GM21390 (cell line): Measurements from ENCODE around the gene SHBG.
A peak's percentile ranks its signal among the peaks of the same experiment; 100 is the strongest.
"Not testable (repeated sequence)": the region's sequence is repeated elsewhere in the genome, so short reads cannot be mapped to it uniquely, and the experiment has no call there.

Experiments
- ATAC-seq: cut with Tn5 transposase; IDR thresholded peaks from one replicate; pipeline ENCODE4 v1.9.1; 2021; ENCODE audit not compliant: unreplicated experiment

The SHBG gene

GRCh38 chr17:7611635-7612293 lies 18.2 kb upstream of the SHBG start:
- ATAC-seq = no peak

GRCh38 chr17:7612294-7612640 lies 17.7 kb upstream of the SHBG start:
- ATAC-seq = no peak

DNA sequence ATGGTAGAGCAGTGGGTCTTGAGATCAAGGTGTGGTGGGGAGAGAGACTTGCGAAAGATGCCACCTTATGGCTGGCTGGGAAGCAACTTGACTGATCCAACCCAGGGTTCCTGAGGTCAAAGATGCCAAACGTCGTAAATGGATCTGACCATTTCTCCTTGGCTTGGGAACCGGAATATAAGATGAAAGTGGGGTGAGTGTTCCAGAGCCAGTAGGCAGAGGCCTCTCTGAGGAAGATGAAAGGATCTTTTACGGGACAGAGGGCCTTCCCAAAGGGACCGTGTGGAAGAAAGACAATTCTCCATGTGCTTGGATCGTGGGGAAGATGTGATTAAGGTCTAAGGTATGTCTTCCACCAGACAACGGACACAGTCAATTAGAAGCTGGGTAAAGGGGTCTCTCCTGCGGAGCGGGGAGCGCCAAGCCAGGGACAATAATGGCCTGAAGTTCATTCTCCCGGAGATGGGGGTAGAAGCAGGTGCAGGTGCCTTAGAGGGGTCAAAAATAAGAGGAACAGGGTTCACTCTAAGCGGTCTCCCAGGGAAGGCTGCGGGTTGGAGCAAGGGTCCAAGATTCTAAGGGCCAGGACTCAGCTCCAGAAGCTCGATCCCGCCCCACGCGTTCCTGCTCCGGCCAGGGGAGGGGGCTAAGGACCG lies 16.0 kb upstream of the SHBG start:
- no peak for ATAC-seq

GRCh38 chr17:7614425-7615264 lies 15.3 kb upstream of the SHBG start, which contains the start of gene FXR2:
TSS of gene FXR2 (minus strand) at chr17:7614897. CDS start at chr17:7614532, 365 bp downstream.
- ATAC-seq = peak; percentile 85

GRCh38 chr17:7615265-7615747 lies 14.6 kb upstream of the SHBG start:
- no peak for ATAC-seq

- no peak for ATAC-seq
Observed at GRCh38 chr17:7618608-7619007, 11.3 kb upstream of the SHBG start.

DNA sequence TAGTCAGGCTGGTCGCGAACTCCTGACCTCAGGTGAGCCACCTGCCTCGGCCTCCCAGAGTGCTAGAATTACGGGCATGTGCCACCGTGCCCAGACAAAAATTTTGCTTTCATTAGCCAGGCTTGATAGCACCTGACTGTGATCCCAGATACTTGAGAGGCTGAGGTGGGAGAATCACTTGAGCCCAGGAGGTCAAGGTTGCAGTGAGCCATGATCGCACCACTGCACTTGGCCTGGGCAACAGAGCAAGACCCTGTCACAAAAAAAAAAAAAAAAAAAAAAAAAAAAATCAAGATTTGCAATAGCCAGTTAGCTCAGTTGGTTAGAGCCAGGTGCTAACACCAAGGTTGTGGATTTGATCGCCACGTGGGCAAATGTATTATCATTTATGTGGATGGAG lies 9.1 kb upstream of the SHBG start:
- ATAC-seq = no peak

DNA sequence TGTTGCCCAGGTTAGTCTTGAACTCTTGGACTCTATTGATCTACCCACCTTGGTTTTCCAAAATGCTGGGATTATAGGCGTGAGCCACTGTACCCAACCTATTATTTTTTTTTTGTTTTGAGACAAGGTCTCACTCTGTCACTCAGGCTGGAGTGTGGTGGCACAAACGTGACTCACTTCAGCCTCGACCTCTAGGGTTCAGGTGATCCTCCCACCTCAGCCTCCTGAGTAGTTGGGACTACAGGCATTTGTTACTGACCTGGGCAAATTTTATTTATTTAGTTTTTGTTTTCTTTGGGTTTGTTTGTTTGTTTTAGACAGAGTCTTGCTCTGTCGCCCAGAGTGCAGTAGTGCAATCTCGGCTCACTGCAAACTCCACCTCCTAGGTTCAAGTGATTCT lies 6.3 kb upstream of the SHBG start:
- no peak for ATAC-seq

DNA sequence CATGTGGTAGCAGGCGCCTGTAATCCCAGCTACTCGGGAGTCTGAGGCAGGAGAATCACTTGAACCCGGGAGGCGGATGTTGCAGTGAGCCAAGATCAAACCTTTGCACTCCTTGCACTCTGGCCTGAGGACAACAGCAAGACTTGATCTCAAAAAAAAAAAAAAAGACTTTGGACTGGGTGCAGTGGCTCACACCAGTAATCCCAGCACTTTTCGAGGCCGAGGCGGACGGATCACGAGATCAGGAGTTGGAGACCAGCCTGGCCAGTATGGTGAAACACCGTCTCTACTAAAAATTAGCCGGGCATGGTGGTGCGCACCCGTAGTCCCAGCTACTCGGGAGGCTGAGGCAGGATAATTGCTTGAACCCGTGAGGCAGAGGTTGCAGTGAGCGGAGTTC lies 4.2 kb upstream of the SHBG start:
- ATAC-seq = not testable (repeated sequence)

DNA sequence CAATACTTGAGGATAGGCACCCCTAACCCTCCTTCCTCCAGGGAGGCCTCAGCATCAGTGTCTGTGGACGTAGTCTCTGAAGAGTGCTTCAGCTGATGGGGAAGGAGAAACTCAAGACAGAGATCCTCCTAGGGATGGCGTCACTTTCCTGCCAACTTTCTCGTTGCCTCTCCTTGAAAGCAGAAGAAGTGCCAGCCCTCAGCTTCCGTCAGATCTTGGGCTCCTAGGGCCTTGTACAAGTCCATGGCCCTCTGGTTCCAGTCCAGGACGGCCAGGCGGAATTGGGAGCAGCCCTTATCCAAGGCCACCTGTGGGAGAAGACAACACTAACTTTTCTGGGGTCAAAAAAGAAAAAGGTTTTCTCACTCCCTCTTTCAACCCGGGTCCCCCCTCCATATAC lies 3.6 kb upstream of the SHBG start:
- ATAC-seq = no peak

GRCh38 chr17:7626956-7627249 lies 3.0 kb upstream of the SHBG start:
- ATAC-seq = no peak

- peak; percentile 65 for ATAC-seq
Observed at GRCh38 chr17:7627250-7628121, 2.4 kb upstream of the SHBG start, which contains the start of gene SAT2. TSS of gene SAT2 (minus strand) at chr17:7627821. CDS start at chr17:7627635, 186 bp downstream.

DNA sequence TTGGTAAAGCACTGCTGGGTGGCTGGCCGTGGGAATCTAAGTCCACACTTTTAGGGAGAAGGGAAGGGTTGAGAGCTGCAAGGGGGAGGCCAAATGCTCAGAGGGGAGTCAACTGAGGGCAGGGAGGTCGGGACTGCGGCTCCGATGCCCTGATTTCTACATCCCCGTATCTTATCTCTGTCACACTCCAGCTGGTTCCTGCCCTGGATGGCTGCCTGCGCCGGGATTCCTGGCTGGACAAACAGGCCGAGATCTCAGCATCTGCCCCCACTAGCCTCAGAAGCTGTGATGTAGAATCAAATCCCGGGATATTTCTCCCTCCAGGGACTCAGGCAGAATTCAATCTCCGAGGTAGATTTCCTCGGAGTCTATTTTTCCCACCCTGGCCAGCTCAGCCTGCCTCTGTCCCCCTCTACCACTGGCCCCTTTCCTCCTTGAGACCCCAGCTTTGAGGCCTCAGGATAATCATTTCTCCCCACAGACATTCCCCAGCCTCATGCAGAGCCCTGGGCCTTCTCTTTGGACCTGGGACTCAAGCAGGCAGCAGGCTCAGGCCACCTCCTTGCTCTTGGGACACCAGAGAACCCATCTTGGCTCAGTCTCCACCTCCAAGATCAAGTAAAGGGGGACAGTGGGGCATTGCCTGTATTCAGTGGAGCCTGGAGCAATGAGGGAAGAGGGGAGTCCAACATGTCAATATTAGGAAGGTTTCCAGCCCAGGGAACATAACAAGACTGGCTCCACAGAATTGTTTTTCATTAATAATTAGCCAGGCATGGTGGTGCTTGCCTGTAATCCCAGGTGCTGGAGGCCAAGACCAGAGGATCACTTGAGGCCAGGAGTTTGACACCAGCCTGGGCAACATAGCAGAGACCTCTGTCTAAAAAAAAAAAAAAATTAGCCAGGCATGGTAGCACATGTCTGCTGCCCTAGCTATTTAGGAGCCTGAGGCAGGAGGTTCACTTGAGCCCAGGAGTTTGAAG lies 1.8 kb downstream of the SHBG start:
- ATAC-seq = no peak

DNA sequence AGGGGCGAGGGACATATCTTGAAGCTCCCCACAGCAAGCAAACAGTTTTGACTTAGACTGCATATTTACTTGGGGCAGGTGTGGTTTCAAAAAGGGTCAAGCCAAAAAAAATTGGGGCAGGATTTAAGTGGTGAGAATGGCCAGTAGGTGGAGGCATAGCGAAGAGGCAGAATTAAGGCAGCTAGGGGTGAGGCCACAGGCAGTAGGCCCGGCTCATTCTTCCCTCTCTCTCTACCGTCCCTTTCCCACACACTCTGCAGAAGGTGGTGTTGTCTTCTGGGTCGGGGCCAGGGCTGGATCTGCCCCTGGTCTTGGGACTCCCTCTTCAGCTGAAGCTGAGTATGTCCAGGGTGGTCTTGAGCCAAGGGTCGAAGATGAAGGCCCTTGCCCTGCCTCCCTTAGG lies 2.6 kb downstream of the SHBG start:
- no peak for ATAC-seq

DNA sequence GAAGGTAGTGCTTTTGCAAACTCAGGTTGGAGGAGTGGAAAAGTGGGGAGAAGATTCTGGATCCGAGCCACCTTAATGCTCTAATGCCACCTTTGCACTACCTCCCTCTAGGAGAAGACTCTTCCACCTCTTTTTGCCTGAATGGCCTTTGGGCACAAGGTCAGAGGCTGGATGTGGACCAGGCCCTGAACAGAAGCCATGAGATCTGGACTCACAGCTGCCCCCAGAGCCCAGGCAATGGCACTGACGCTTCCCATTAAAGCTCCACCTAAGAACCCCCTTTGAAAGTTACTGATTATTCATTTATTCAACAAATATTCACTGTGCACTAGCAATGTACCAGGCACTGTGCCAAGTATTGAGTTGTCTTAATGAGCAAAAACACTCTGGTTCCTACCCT lies 3.2 kb downstream of the SHBG start:
- ATAC-seq = no peak

GRCh38 chr17:7634384-7634783 lies 4.4 kb downstream of the SHBG start:
- no peak for ATAC-seq

DNA sequence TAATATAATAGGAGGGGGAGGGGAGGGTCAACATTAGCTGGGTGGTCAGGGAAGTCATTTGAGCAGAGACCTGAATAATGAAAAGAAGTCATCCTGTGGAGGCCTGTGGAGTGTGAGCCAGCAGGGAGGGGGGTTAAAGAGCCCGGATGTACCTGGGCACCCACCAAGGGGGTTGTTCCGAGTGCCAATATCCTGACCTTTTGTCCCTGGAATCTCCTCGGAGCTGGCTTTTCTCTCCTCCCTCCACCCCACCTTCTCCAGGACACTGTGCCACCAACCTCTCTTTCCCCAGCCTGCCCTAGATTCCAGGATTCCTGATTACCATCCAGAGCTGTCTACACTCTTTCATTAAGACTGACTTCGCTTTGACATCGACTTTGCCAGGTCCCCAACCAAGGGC lies 6.2 kb downstream of the SHBG start:
- ATAC-seq = no peak

DNA sequence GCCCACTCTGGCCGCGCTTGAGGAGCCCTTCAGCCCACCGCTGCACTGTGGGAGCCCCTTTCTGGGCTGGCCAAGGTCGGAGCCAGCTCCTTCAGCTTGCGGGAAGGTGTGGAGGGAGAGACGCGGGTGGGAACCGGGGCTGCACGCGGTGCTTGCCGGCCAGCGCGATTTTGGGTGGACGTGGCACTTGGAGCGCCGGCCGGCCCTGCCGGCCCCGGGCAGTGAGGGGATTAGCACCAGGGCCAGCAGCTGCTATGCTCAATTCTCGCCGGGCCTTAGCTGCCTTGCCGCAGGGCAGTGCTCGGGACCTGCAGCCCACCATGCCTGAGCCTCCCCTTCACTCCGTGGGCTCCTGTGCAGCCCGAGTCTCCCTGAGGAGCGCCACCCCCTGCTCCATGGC lies 10.8 kb downstream of the SHBG start:
- ATAC-seq = no peak

DNA sequence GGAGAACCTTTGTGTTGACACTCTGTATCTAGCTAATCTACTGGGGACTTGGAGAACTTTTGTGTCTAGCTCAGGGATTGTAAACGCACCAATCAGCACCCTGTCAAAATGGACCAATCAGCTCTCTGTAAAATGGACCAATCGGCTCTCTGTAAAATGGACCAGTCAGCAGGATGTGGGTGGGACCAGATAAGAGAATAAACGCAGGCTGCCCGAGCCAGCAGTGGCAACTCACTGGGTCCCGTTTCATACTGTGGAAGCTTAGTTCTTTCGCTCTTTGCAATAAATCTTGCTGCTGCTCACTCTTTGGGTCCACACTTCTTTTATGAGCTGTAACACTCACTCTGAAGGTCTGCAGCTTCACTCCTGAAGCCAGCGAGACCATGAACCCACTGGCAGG lies 11.7 kb downstream of the SHBG start:
- not testable (repeated sequence) for ATAC-seq

- ATAC-seq = no peak
Observed at GRCh38 chr17:7644775-7645174, 14.8 kb downstream of the SHBG start.
